KMS-11 (cell line): Measurements from ENCODE around the gene ELF4.
A peak's percentile ranks its signal among the peaks of the same experiment; 100 is the strongest.

ENCODE experiments used
- H2AFZ ChIP-seq: fragments of 200-600 bp; sonication (generic); 2 replicates; pipeline ENCODE4 v1.6.1; 2016; ENCODE audit warnings: antibody characterized with exemption, mixed run types, low read depth
- H3K27ac ChIP-seq: fragments of 200-600 bp; sonication (generic); 2 replicates; pipeline ENCODE4 v1.6.1; 2016; ENCODE audit warnings: mild to moderate bottlenecking, mixed run types
- H3K27me3 ChIP-seq: fragments of 200-600 bp; sonication (generic); 2 replicates; pipeline ENCODE4 v1.6.1; 2017; ENCODE audit warnings: mild to moderate bottlenecking, low read depth, mixed run types, moderate library complexity; ENCODE audit not compliant: insufficient read depth
- H3K36me3 ChIP-seq: fragments of 200-600 bp; sonication (generic); 2 replicates; pipeline ENCODE4 v1.6.1; 2017; ENCODE audit warnings: mild to moderate bottlenecking, mixed run types; ENCODE audit not compliant: insufficient read depth
- H3K4me1 ChIP-seq: fragments of 200-600 bp; sonication (generic); 2 replicates; pipeline ENCODE4 v1.6.1; 2016; ENCODE audit warnings: mild to moderate bottlenecking, low read depth, mixed run types; ENCODE audit not compliant: poor library complexity, severe bottlenecking
- H3K4me2 ChIP-seq: fragments of 200-600 bp; sonication (generic); 2 replicates; pipeline ENCODE4 v1.7.0; 2016; ENCODE audit warnings: mild to moderate bottlenecking, mixed run types
- H3K4me3 ChIP-seq: fragments of 200-600 bp; sonication (generic); IDR thresholded peaks from 2 replicates; pipeline ENCODE4 v1.6.1; 2017; ENCODE audit warnings: low read depth, low read length, mixed read lengths; ENCODE audit not compliant: insufficient read depth
- H3K79me2 ChIP-seq: fragments of 200-600 bp; sonication (generic); 2 replicates; pipeline ENCODE4 v1.6.1; 2016; ENCODE audit warnings: low read depth, mixed run types; ENCODE audit not compliant: insufficient read depth
- H3K9ac ChIP-seq: fragments of 200-600 bp; sonication (generic); 2 replicates; pipeline ENCODE4 v1.6.1; 2016; ENCODE audit warnings: mild to moderate bottlenecking, mixed run types
- H4K20me1 ChIP-seq: fragments of 200-600 bp; sonication (generic); 2 replicates; pipeline ENCODE4 v1.6.1; 2016; ENCODE audit warnings: mild to moderate bottlenecking, mixed run types; ENCODE audit not compliant: insufficient read depth
- CTCF ChIP-seq: fragments of 200-600 bp; sonication (generic); conservative IDR thresholded peaks from 2 replicates; pipeline ENCODE4 v1.6.1; 2017; ENCODE audit warnings: low read depth, mild to moderate bottlenecking, antibody characterized with exemption, low read length, moderate library complexity, mixed read lengths

Gene ELF4

GRCh38 chrX:130110379-130111219 lies at the start of gene ELF4:
Gene ELF4 (minus strand): TSS chrX:130110497. CDS start chrX:130081330, 29,167 bp downstream.
- H3K4me3 ChIP-seq: no peak within 1 kb of the TSS
- no peaks in the 10 kb centered on the region for H4K20me1 ChIP-seq
- no peak for TF ChIP-seq CTCF
- H3K4me1 ChIP-seq: peaks cover 29% of the 10 kb centered on the region
- peak within 1 kb of the TSS; percentile 73 for H2AFZ ChIP-seq
- H3K27ac ChIP-seq: peak within 1 kb of the TSS; percentile 42; the same call in 1 of the 2 replicates
- peak within 1 kb of the TSS; percentile 73 for H3K9ac ChIP-seq
- no peaks in the 10 kb centered on the region for H3K79me2 ChIP-seq
- H3K4me2 ChIP-seq: peak within 1 kb of the TSS; percentile 29; the same call in 1 of the 2 replicates
- H3K27me3 ChIP-seq: no peaks in the 10 kb centered on the region
- no peaks in the 10 kb centered on the region for H3K36me3 ChIP-seq

- Histone ChIP-seq H4K20me1 (no peaks in the 10 kb centered on the region), H2AFZ (no peak overlapping the region), H3K9ac (no peak overlapping the region), H3K4me1 (peaks cover 40% of the 10 kb centered on the region), H3K79me2 (peaks cover 55% of the 10 kb centered on the region), H3K27ac (no peak overlapping the region), H3K4me3 (no peak overlapping the region), H3K4me2 (peak overlapping the region; percentile 33; the same call in 1 of the 2 replicates), H3K36me3 (no peaks in the 10 kb centered on the region), H3K27me3 (no peaks in the 10 kb centered on the region)
- TF ChIP-seq CTCF: no peak
These were observed 49.5 kb upstream of the ELF4 start for GRCh38 chrX:130159776-130160175.

- H3K4me3 ChIP-seq: no peak overlapping the region
- H4K20me1 ChIP-seq: no peaks in the 10 kb centered on the region
- H3K4me1 ChIP-seq: peaks cover 29% of the 10 kb centered on the region
- no peak overlapping the region for H2AFZ ChIP-seq
- peaks cover 40% of the 10 kb centered on the region for H3K79me2 ChIP-seq
- H3K9ac ChIP-seq: no peak overlapping the region
- no peak overlapping the region for H3K4me2 ChIP-seq
- H3K36me3 ChIP-seq: no peaks in the 10 kb centered on the region
- no peak for TF ChIP-seq CTCF
- no peak overlapping the region for H3K27ac ChIP-seq
- H3K27me3 ChIP-seq: no peaks in the 10 kb centered on the region
These were observed 48.0 kb upstream of the ELF4 start for GRCh38 chrX:130158311-130158710.

GRCh38 chrX:130155564-130155963 lies 45.3 kb upstream of the ELF4 start:
- Histone ChIP-seq H4K20me1 (no peaks in the 10 kb centered on the region), H3K4me1 (peaks cover 17% of the 10 kb centered on the region), H3K4me3 (no peak overlapping the region), H3K27me3 (no peaks in the 10 kb centered on the region), H3K79me2 (peaks cover 19% of the 10 kb centered on the region), H3K9ac (no peak overlapping the region), H3K36me3 (no peaks in the 10 kb centered on the region), H3K4me2 (no peak overlapping the region), H2AFZ (no peak overlapping the region), H3K27ac (no peak overlapping the region)
- no peak for TF ChIP-seq CTCF
